Smooth muscle cell (in vitro differentiated cells): ENCODE measurements around the gene SLF2. TPM values are rescaled to one million over a fixed set of nuclear protein-coding genes. Genes with fewer than 3 reads are reported as not detected.

ENCODE experiments used
- DNase-seq: peaks from one replicate; lab custom pipeline; 2025; ENCODE audit not compliant: unreplicated experiment; lab: John Stamatoyannopoulos, UW
- H2AFZ ChIP-seq: fragments of 200-600 bp; sonication (generic); 2 replicates; pipeline ENCODE4 v1.6.0; 2016; ENCODE audit warnings: antibody characterized with exemption, low read depth, mild to moderate bottlenecking
- H3F3A ChIP-seq: fragments of 200-600 bp; sonication (generic); 2 replicates; pipeline ENCODE4 v1.6.0; 2017; ENCODE audit warnings: antibody characterized with exemption, low read depth
- H3K27ac ChIP-seq: fragments of 200-600 bp; sonication (generic); 2 replicates; pipeline ENCODE4 v1.5.1; 2016; ENCODE audit warnings: low read depth, mild to moderate bottlenecking
- H3K27me3 ChIP-seq: fragments of 200-600 bp; sonication (generic); 2 replicates; pipeline ENCODE4 v1.6.1; 2016; ENCODE audit warnings: low read depth, mild to moderate bottlenecking
- H3K36me3 ChIP-seq: fragments of 200-600 bp; sonication (generic); 2 replicates; pipeline ENCODE4 v1.5.1; 2016; ENCODE audit warnings: low read depth
- H3K4me1 ChIP-seq: fragments of 200-600 bp; sonication (generic); 2 replicates; pipeline ENCODE4 v1.5.1; 2016; ENCODE audit warnings: low read depth
- H3K4me2 ChIP-seq: fragments of 200-600 bp; sonication (generic); 2 replicates; pipeline ENCODE4 v1.6.0; 2016; ENCODE audit warnings: mild to moderate bottlenecking
- H3K4me3 ChIP-seq: fragments of 200-600 bp; sonication (generic); 2 replicates; pipeline ENCODE4 v1.5.1; 2016; ENCODE audit warnings: mild to moderate bottlenecking
- H3K79me2 ChIP-seq: fragments of 200-600 bp; sonication (generic); 2 replicates; pipeline ENCODE4 v1.6.0; 2016; ENCODE audit warnings: low read depth, mild to moderate bottlenecking
- H3K9ac ChIP-seq: fragments of 200-600 bp; sonication (generic); 2 replicates; pipeline ENCODE4 v1.6.0; 2016; ENCODE audit warnings: low read depth
- H3K9me3 ChIP-seq: fragments of 200-600 bp; sonication (generic); replicated peaks from 2 replicates; pipeline ENCODE4 v1.5.1; 2016; ENCODE audit warnings: low read depth
- H4K20me1 ChIP-seq: fragments of 200-600 bp; sonication (generic); 2 replicates; pipeline ENCODE4 v1.6.0; 2016; ENCODE audit warnings: low read depth
- CTCF ChIP-seq: fragments of 200-600 bp; sonication (generic); IDR thresholded peaks from 2 replicates; pipeline ENCODE4 v1.5.1; 2017; ENCODE audit warnings: borderline replicate concordance, mild to moderate bottlenecking, antibody characterized with exemption; ENCODE audit not compliant: insufficient read depth, poor library complexity, severe bottlenecking
- WGBS: methylation state at CpG from one replicate; pipeline ENCODE4 v1.1.7; 2016; ENCODE audit warnings: low lambda C conversion rate; 5-methylcytosine and 5-hydroxymethylcytosine counted together
- polyA plus RNA-seq: library from polyadenylated mRNA; unstranded; fragments of >200 nt; fragmentation: Nextera tagmentation; extraction: Ambion mirVana; gene quantifications from 2 replicates; pipeline ENCODE4 v1.2.1, GENCODE V29; 2016
- total RNA-seq: library from RNA; depleted of rRNA; stranded (reverse); fragments of >200 nt; gene quantifications from 2 replicates; pipeline ENCODE4 v1.2.3, GENCODE V29; 2014

The SLF2 gene
- total and polyA plus RNA-seq, 2 experiments from 2014 or later: 8.1 to 24.9 TPM

DNA sequence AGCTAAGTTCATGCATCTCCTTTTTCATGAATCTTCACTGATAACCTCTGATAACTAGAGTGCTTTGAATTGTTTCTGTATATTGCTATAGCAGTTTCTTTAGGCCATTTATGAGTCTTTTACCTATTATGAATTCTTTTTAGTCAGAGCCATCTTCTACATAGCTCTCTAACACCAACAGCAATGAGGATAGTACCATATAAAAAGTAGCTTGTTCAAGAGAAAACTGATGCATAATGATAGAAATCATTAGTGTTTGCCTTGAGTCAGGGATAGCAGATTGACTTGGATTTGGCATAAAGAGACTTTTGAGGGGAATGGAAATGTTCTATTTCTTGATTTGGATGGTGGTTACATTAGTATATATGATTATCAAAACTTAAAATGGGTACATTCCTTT, 30.7 kb downstream of the SLF2 start:
- Histone ChIP-seq H4K20me1 (no peaks in the 10 kb centered on the region), H3K27me3 (no peaks in the 10 kb centered on the region), H3K79me2 (no peaks in the 10 kb centered on the region), H3K9me3 (no peaks in the 10 kb centered on the region), H2AFZ (no peak overlapping the region), H3K4me2 (no peak overlapping the region), H3K9ac (no peak overlapping the region), H3F3A (no peaks in the 10 kb centered on the region), H3K4me3 (no peak overlapping the region), H3K36me3 (peaks cover 39% of the 10 kb centered on the region), H3K27ac (no peak overlapping the region), H3K4me1 (no peaks in the 10 kb centered on the region)
- DNase-seq: no peak
- no peak for TF ChIP-seq CTCF

GRCh38 chr10:100945754-100946153, 33.0 kb downstream of the SLF2 start:
- H2AFZ ChIP-seq: no peak overlapping the region
- DNase-seq: no peak
- H3K4me2 ChIP-seq: no peak overlapping the region
- no peak overlapping the region for H3K9ac ChIP-seq
- no peak overlapping the region for H3K27ac ChIP-seq
- H4K20me1 ChIP-seq: no peaks in the 10 kb centered on the region
- H3K9me3 ChIP-seq: no peaks in the 10 kb centered on the region
- no peaks in the 10 kb centered on the region for H3F3A ChIP-seq
- H3K4me1 ChIP-seq: no peaks in the 10 kb centered on the region
- no peaks in the 10 kb centered on the region for H3K79me2 ChIP-seq
- H3K36me3 ChIP-seq: peaks cover 51% of the 10 kb centered on the region
- no peak overlapping the region for H3K4me3 ChIP-seq
- TF ChIP-seq CTCF: no peak
- no peaks in the 10 kb centered on the region for H3K27me3 ChIP-seq

GRCh38 chr10:100948916-100949315, 36.2 kb downstream of the SLF2 start:
- no peak overlapping the region for H2AFZ ChIP-seq
- H3K9ac ChIP-seq: no peak overlapping the region
- H3K27me3 ChIP-seq: no peaks in the 10 kb centered on the region
- no peaks in the 10 kb centered on the region for H3K9me3 ChIP-seq
- H3K79me2 ChIP-seq: no peaks in the 10 kb centered on the region
- H3K36me3 ChIP-seq: peaks cover 41% of the 10 kb centered on the region
- H4K20me1 ChIP-seq: no peaks in the 10 kb centered on the region
- H3K4me3 ChIP-seq: no peak overlapping the region
- no peak overlapping the region for H3K27ac ChIP-seq
- no peak for DNase-seq
- 100% methylated on average over 3 of the region's 3 CpGs for WGBS
- no peaks in the 10 kb centered on the region for H3K4me1 ChIP-seq
- H3F3A ChIP-seq: no peaks in the 10 kb centered on the region
- no peak overlapping the region for H3K4me2 ChIP-seq
- TF ChIP-seq CTCF: no peak

- DNase-seq: no peak
- Histone ChIP-seq H3K4me3 (no peak overlapping the region), H3F3A (peaks cover 12% of the 10 kb centered on the region), H3K4me2 (no peak overlapping the region), H3K79me2 (no peaks in the 10 kb centered on the region), H3K9ac (no peak overlapping the region), H2AFZ (no peak overlapping the region), H4K20me1 (no peaks in the 10 kb centered on the region), H3K36me3 (peaks cover 18% of the 10 kb centered on the region), H3K27me3 (no peaks in the 10 kb centered on the region), H3K9me3 (no peaks in the 10 kb centered on the region), H3K27ac (no peak overlapping the region), H3K4me1 (no peaks in the 10 kb centered on the region)
- TF ChIP-seq CTCF: no peak
These were observed 47.5 kb downstream of the SLF2 start for GRCh38 chr10:100960251-100960650.
